GM23338 (cell line): Measurements from ENCODE around the gene RORC.

Experiments
- CREB1 ChIP-seq: fragments of 250-450 bp; sonication (Bioruptor Pico); IDR thresholded peaks from 2 replicates; pipeline ENCODE4 v1.5.0; 2020; ENCODE audit warnings: low read depth, mild to moderate bottlenecking, moderate library complexity
- CTCF ChIP-seq, 2 experiments: fragments of 200-600 bp in 1 of 2; sonication (generic) in 1 of 2; conservative IDR thresholded peaks; 2 replicates each; pipeline versions ENCODE4 v1.5.1 to v1.6.1; 2016 to 2017; ENCODE audit warnings: antibody characterized with exemption in 2 of 2, low read depth in 2 of 2, mild to moderate bottlenecking in 2 of 2, moderate library complexity in 1 of 2
- EZH2 ChIP-seq: fragments of 200-600 bp; sonication (generic); IDR thresholded peaks from one replicate; pipeline ENCODE4 v1.8.0; 2017; ENCODE audit warnings: antibody characterized with exemption, mild to moderate bottlenecking, low read depth; ENCODE audit not compliant: unreplicated experiment
- EZH2phosphoT487 ChIP-seq: fragments of 200-600 bp; sonication (generic); IDR thresholded peaks from one replicate; pipeline ENCODE4 v1.8.1; 2018; ENCODE audit warnings: antibody characterized with exemption; ENCODE audit not compliant: unreplicated experiment
- JUNB ChIP-seq: IDR thresholded peaks from one replicate; pipeline ENCODE4 v1.6.1; 2016; ENCODE audit warnings: antibody characterized with exemption; ENCODE audit not compliant: unreplicated experiment
- NANOG ChIP-seq: IDR thresholded peaks from 2 replicates; pipeline ENCODE4 v1.6.1; 2016; ENCODE audit warnings: antibody characterized with exemption, borderline replicate concordance
- POLR2AphosphoS5 ChIP-seq: IDR thresholded peaks from 2 replicates; pipeline ENCODE4 v1.6.1; 2016; ENCODE audit warnings: antibody characterized with exemption, low read depth
- REST ChIP-seq: IDR thresholded peaks from one replicate; pipeline ENCODE4 v1.6.1; 2018; ENCODE audit warnings: antibody characterized with exemption; ENCODE audit not compliant: unreplicated experiment
- STAT1 ChIP-seq: IDR thresholded peaks from one replicate; pipeline ENCODE4 v1.6.1; 2016; ENCODE audit warnings: antibody characterized with exemption; ENCODE audit not compliant: unreplicated experiment
- ZNF114 ChIP-seq: fragments of 250-450 bp; sonication (Bioruptor Pico); IDR thresholded peaks from 2 replicates; pipeline ENCODE4 v1.5.0; 2020; ENCODE audit warnings: mild to moderate bottlenecking, moderate library complexity
- ZNF331 ChIP-seq: fragments of 250-450 bp; sonication (Bioruptor Pico); IDR thresholded peaks from 2 replicates; pipeline ENCODE4 v1.5.0; 2020; ENCODE audit warnings: low read depth, mild to moderate bottlenecking, moderate library complexity
- TF ChIP-seq, protein P1 (sequence below): IDR thresholded peaks from 2 replicates; pipeline ENCODE4 v1.6.1; 2016; ENCODE audit warnings: antibody characterized with exemption

DNA sequence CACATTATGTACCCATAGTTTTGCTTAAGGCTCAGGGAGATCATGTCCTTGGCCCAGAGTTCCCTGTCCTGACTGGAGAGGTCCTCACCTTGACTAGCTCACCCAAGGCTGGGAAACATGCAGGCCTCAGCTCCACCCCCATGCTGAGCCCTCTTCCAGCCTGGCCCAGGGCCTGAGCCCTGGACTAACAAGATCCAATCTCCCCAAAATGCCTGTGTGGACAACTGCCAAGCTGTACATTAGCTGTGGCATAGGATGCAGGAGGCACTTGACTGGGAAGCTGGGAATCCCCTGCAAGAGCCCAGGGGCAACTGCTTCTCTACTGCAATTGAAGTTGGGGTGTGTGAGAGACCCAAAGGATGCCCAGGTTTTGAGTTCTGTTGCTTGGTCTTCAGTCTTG lies 28.4 kb downstream of the RORC start:
- no peak for TF ChIP-seq EZH2phosphoT487
- TF ChIP-seq CTCF (conservative IDR thresholded peaks at IDR 0.05; ENCODE audit: low read depth in 2 of 2) = no peak
- TF ChIP-seq POLR2AphosphoS5 = no peak
- no peak for TF ChIP-seq REST
- no peak for TF ChIP-seq STAT1
- no peak for TF ChIP-seq EZH2
- TF ChIP-seq CREB1 (CRISPR knock-in tag) = no peak
- TF ChIP-seq JUNB = no peak
- TF ChIP-seq, protein P1, sequence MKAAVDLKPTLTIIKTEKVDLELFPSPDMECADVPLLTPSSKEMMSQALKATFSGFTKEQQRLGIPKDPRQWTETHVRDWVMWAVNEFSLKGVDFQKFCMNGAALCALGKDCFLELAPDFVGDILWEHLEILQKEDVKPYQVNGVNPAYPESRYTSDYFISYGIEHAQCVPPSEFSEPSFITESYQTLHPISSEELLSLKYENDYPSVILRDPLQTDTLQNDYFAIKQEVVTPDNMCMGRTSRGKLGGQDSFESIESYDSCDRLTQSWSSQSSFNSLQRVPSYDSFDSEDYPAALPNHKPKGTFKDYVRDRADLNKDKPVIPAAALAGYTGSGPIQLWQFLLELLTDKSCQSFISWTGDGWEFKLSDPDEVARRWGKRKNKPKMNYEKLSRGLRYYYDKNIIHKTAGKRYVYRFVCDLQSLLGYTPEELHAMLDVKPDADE = no peak
- no peak for TF ChIP-seq ZNF331 (CRISPR knock-in tag)
- no peak for TF ChIP-seq ZNF114 (CRISPR knock-in tag)
- TF ChIP-seq NANOG = no peak
